Measurements from ENCODE around the gene DCANP1. TPM values are rescaled to one million over a fixed set of nuclear protein-coding genes. Genes with fewer than 3 reads are reported as not detected.
A peak's percentile ranks its signal among the peaks of the same experiment; 100 is the strongest.

DCANP1 gene
- total and polyA plus RNA-seq, 9 of the 15 experiments (the other 6 are each of a cell fraction or from before 2014, with no cell fraction given), result not detected

GRCh38 chr5:135487839-135488514, 40.8 kb upstream of the DCANP1 start:
- H3K4me2 ChIP-seq (ENCODE audit: insufficient read depth, low read length), result no peak overlapping the region
- TF ChIP-seq HDAC3 (IDR thresholded peaks at IDR 0.05; ENCODE audit: borderline replicate concordance, partially characterized antibody), result no peak
- TF ChIP-seq ZNF184 (CRISPR knock-in tag; IDR thresholded peaks at IDR 0.05), result no peak
- TF ChIP-seq MAFK (IDR thresholded peaks at IDR 0.05; ENCODE audit: low read length), result no peak
- TF ChIP-seq ZC3H11A (IDR thresholded peaks at IDR 0.05; ENCODE audit: low read depth, low read length), result no peak
- TF ChIP-seq SIN3B (IDR thresholded peaks at IDR 0.05; ENCODE audit: low read depth), result no peak
- no peak for TF ChIP-seq TCF3 (CRISPR knock-in tag; IDR thresholded peaks at IDR 0.05)
- TF ChIP-seq, protein P1, sequence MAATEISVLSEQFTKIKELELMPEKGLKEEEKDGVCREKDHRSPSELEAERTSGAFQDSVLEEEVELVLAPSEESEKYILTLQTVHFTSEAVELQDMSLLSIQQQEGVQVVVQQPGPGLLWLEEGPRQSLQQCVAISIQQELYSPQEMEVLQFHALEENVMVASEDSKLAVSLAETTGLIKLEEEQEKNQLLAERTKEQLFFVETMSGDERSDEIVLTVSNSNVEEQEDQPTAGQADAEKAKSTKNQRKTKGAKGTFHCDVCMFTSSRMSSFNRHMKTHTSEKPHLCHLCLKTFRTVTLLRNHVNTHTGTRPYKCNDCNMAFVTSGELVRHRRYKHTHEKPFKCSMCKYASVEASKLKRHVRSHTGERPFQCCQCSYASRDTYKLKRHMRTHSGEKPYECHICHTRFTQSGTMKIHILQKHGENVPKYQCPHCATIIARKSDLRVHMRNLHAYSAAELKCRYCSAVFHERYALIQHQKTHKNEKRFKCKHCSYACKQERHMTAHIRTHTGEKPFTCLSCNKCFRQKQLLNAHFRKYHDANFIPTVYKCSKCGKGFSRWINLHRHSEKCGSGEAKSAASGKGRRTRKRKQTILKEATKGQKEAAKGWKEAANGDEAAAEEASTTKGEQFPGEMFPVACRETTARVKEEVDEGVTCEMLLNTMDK (IDR thresholded peaks at IDR 0.05; ENCODE audit: borderline replicate concordance, insufficient read depth, low read depth, low read length, poor library complexity, severe bottlenecking), result no peak
- TF ChIP-seq E2F6 (IDR thresholded peaks at IDR 0.05; ENCODE audit: borderline replicate concordance in 1 of 2, extremely low read depth in 1 of 2, insufficient read depth in 1 of 2, insufficient read length in 1 of 2, low read depth in 1 of 2, low read length in 1 of 2, poor library complexity in 1 of 2, severe bottlenecking in 1 of 2), result no peak
- no peak for TF ChIP-seq NRF1 (conservative IDR thresholded peaks at IDR 0.05 in 1 of 2, IDR thresholded peaks at IDR 0.05 in 1 of 2)
- TF ChIP-seq TBL1XR1 (IDR thresholded peaks at IDR 0.05; ENCODE audit: low read length in 2 of 2), result no peak
- no peaks in the 10 kb centered on the region for H3K79me2 ChIP-seq (ENCODE audit: control insufficient read depth, insufficient read depth, low read length)
- ChIA-PET POLR2A (interaction anchor here (0.7 to 1.2 kb wide), 2 partner anchors 22 to 103 kb away, joined by 3 to 6 read pairs; no protein-coding TSS in a partner anchor), CTCF (ENCODE audit: low intra/inter-chr PET ratio) (no interaction called here)
- no peak overlapping the region for H3K4me3 ChIP-seq
- H2AFZ ChIP-seq (ENCODE audit: low read depth, low read length), result no peak overlapping the region
- no peak overlapping the region for H3K27ac ChIP-seq (ENCODE audit: extremely low read depth, low read depth, low read length)
- no peak for DNase-seq (ENCODE audit: extremely low read depth in 1 of 4, low spot score in 3 of 4)
- no peak for FAIRE-seq
- peaks cover 10% of the 10 kb centered on the region for H4K20me1 ChIP-seq (replicated peaks; ENCODE audit: control insufficient read depth, insufficient read depth, low read length)
- no peaks in the 10 kb centered on the region for H3K9me3 ChIP-seq (replicated peaks; ENCODE audit: control insufficient read depth, insufficient read depth, low read depth, low read length)
- peaks cover 8 to 34% of the 10 kb centered on the region in 2 experiments; a peak in 4 of 5 replicates for H3K4me1 ChIP-seq (replicated peaks in 1 of 2; ENCODE audit: control insufficient read depth in 2 of 2, insufficient read depth in 2 of 2, low read length in 2 of 2)
- no peaks in the 10 kb centered on the region for H3K36me3 ChIP-seq (ENCODE audit: control insufficient read depth, insufficient read depth, low read length)
- in situ Hi-C loops (cut with MboI), result no loop called here
- H3K27me3 ChIP-seq (ENCODE audit: control insufficient read depth in 2 of 2, insufficient read depth in 2 of 2, low read length in 2 of 2), result peaks cover 0 to 4% of the 10 kb centered on the region in 2 experiments; a peak in 1 of 5 replicates
- BruUV-seq (replicated peaks), result no TSS peak
- H3K9ac ChIP-seq (ENCODE audit: insufficient read depth in 1 of 2, low read depth in 2 of 2, low read length in 2 of 2), result peak overlapping the region in 1 of 2 experiments; percentile 62; a peak in 1 of 4 replicates
- H3K9me1 ChIP-seq (ENCODE audit: control insufficient read depth, insufficient read depth, low read length), result no peaks in the 10 kb centered on the region
- no peak for ATAC-seq
- WGBS (ENCODE audit: insufficient coverage, low coverage, missing lambda C conversion rate), result 59% methylated on average over 11 of the region's 11 CpGs
- intact Hi-C loops (cut with micrococcal nuclease), result no loop called here
